K562 (cell line): Measurements from ENCODE around the gene IQUB. TPM values are rescaled to one million over a fixed set of nuclear protein-coding genes. Genes with fewer than 3 reads are reported as not detected.

Source experiments
- BDP1 ChIP-seq: IDR thresholded peaks from 3 replicates; pipeline ENCODE4 v1.6.1; 2011; ENCODE audit not compliant: insufficient read length, insufficient read depth
- CHD1 ChIP-seq: fragments of 200-600 bp; sonication (generic); IDR thresholded peaks from one replicate; pipeline ENCODE4 v1.6.1; 2012; ENCODE audit warnings: mild to moderate bottlenecking, moderate library complexity, low read length, inconsistent platforms
- CHD4 ChIP-seq: fragments of 200-600 bp; sonication (generic); IDR thresholded peaks from 3 replicates; pipeline ENCODE4 v1.6.1; 2012; ENCODE audit warnings: low read depth, mild to moderate bottlenecking, mixed read lengths, low read length, inconsistent platforms; ENCODE audit not compliant: insufficient read depth, insufficient replicate concordance, poor library complexity, severe bottlenecking
- CTCF ChIP-seq, 3 experiments: IDR thresholded peaks in 2 of 3; conservative IDR thresholded peaks in 1 of 3; 2 replicates each; pipeline ENCODE4 v1.5.1; 2011 to 2012; ENCODE audit warnings: low read length in 3 of 3, mild to moderate bottlenecking in 3 of 3, control low read depth in 2 of 3, improper control_type of control experiment in 1 of 3, inconsistent platforms in 1 of 3, low read depth in 1 of 3, mixed read lengths in 1 of 3, moderate library complexity in 1 of 3; ENCODE audit not compliant: insufficient read depth in 2 of 3
- GATA2 ChIP-seq: sonication (generic); formaldehyde crosslinking; IDR thresholded peaks from 2 replicates; pipeline ENCODE4 v1.4.0; 2020; ENCODE audit warnings: mild to moderate bottlenecking, missing genetic modification reagents
- NCOA6 ChIP-seq: fragments of 450-650 bp; IDR thresholded peaks from 2 replicates; pipeline ENCODE4 v1.6.1; 2017; ENCODE audit warnings: mild to moderate bottlenecking
- SIN3B ChIP-seq: fragments of 450-650 bp; IDR thresholded peaks from 2 replicates; pipeline ENCODE4 v1.6.1; 2017; ENCODE audit warnings: low read depth, mild to moderate bottlenecking, moderate library complexity
- WHSC1 ChIP-seq: IDR thresholded peaks from one replicate; pipeline ENCODE4 v1.6.1; 2012; ENCODE audit warnings: low read length, control low read depth, inconsistent platforms
- ZKSCAN1 ChIP-seq: fragments of 150-350 bp; IDR thresholded peaks from 2 replicates; pipeline ENCODE4 v1.6.1; 2016; ENCODE audit warnings: low read depth, low read length
- ZNF282 ChIP-seq: sonication (generic); formaldehyde crosslinking; IDR thresholded peaks from 2 replicates; pipeline ENCODE4 v1.8.1; 2023; ENCODE audit warnings: missing genetic modification reagents
- ZNF431 ChIP-seq: sonication (generic); formaldehyde crosslinking; IDR thresholded peaks from 2 replicates; pipeline ENCODE4 v1.8.0; 2022; ENCODE audit warnings: mild to moderate bottlenecking, missing genetic modification reagents
- ZNF740 ChIP-seq, 3 experiments: fragments of 200-800 bp in 1 of 3; sonication (Bioruptor generic) in 1 of 3; sonication (generic) in 1 of 3; formaldehyde crosslinking in 1 of 3; IDR thresholded peaks; 2 replicates each; pipeline versions ENCODE4 v1.6.1 to v1.8.0; 2016 to 2022; ENCODE audit warnings: mild to moderate bottlenecking in 2 of 3, missing compliant biosample characterization in 2 of 3, missing genetic modification characterization in 2 of 3, missing genetic modification reagents in 1 of 3
- ZNF79 ChIP-seq: fragments of 250-450 bp; sonication (Bioruptor Pico); IDR thresholded peaks from 2 replicates; pipeline ENCODE4 v1.4.0; 2020; ENCODE audit warnings: low read depth, mild to moderate bottlenecking, moderate library complexity
- polyA plus RNA-seq, 8 experiments: library from polyadenylated mRNA; depleted of rRNA in 4 of 8; stranded (reverse) in 5 of 8; unstranded in 3 of 8; fragments of >200 nt; fragmentation: Nextera tagmentation in 2 of 8; fragmentation: Illumina TruSeq in 1 of 8; extraction: Ambion mirVana in 2 of 8; extraction: Trizol in 1 of 8; gene quantifications; 2 replicates each; pipeline versions ENCODE4 v1.2.1 to v1.2.3, GENCODE V29; 2011 to 2014; ENCODE audit warnings: inconsistent platforms in 1 of 8, missing spikeins in 1 of 8
- total RNA-seq, 7 experiments: library from RNA; depleted of rRNA in 6 of 7; stranded (reverse); fragments of >200 nt in 6 of 7; fragmentation: Illumina TruSeq in 2 of 7; extraction: Trizol in 2 of 7; gene quantifications; 2 replicates each; pipeline versions ENCODE4 v1.2.1 to v1.2.3, GENCODE V29; 2011 to 2021; ENCODE audit warnings: low replicate concordance in 1 of 7
- TF ChIP-seq, protein P1 (sequence below): sonication (generic); formaldehyde crosslinking; IDR thresholded peaks from 2 replicates; pipeline ENCODE4 v1.8.1; 2023; ENCODE audit warnings: missing genetic modification reagents, mild to moderate bottlenecking, borderline replicate concordance
- TF ChIP-seq, protein P2 (sequence below): fragments of 250-450 bp; sonication (Bioruptor Pico); IDR thresholded peaks from 2 replicates; pipeline ENCODE4 v1.5.0; 2021
- TF ChIP-seq, protein P3 (sequence below): fragments of 250-450 bp; sonication (Bioruptor Pico); IDR thresholded peaks from 2 replicates; pipeline ENCODE4 v1.4.0; 2020; ENCODE audit warnings: mild to moderate bottlenecking, moderate library complexity, borderline replicate concordance

The IQUB gene
- total and polyA plus RNA-seq, 9 of the 15 experiments (the other 6 are each of a cell fraction or from before 2014, with no cell fraction given) = 0.62 to 2.6 (median 1.4) TPM

DNA sequence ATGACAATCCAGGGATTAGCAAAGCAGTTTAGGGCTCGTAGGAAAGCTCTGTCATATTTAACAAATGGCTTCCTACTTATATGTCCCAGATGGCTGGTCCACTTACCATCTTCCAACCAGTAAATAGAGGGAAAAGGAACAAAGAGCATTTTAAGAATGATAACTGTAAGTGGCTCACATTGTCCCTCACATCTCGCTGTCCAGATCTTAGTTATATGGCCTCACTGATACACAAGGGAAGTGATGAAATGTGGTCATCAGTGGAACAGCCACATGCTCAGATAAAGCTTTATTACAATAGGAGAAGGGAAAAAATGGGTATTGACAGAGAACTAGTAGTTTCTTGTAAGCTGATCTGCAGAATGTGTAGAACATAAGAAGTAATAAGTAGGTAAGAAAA lies 35.8 kb downstream of the IQUB start (continued):
- TF ChIP-seq, protein P1, sequence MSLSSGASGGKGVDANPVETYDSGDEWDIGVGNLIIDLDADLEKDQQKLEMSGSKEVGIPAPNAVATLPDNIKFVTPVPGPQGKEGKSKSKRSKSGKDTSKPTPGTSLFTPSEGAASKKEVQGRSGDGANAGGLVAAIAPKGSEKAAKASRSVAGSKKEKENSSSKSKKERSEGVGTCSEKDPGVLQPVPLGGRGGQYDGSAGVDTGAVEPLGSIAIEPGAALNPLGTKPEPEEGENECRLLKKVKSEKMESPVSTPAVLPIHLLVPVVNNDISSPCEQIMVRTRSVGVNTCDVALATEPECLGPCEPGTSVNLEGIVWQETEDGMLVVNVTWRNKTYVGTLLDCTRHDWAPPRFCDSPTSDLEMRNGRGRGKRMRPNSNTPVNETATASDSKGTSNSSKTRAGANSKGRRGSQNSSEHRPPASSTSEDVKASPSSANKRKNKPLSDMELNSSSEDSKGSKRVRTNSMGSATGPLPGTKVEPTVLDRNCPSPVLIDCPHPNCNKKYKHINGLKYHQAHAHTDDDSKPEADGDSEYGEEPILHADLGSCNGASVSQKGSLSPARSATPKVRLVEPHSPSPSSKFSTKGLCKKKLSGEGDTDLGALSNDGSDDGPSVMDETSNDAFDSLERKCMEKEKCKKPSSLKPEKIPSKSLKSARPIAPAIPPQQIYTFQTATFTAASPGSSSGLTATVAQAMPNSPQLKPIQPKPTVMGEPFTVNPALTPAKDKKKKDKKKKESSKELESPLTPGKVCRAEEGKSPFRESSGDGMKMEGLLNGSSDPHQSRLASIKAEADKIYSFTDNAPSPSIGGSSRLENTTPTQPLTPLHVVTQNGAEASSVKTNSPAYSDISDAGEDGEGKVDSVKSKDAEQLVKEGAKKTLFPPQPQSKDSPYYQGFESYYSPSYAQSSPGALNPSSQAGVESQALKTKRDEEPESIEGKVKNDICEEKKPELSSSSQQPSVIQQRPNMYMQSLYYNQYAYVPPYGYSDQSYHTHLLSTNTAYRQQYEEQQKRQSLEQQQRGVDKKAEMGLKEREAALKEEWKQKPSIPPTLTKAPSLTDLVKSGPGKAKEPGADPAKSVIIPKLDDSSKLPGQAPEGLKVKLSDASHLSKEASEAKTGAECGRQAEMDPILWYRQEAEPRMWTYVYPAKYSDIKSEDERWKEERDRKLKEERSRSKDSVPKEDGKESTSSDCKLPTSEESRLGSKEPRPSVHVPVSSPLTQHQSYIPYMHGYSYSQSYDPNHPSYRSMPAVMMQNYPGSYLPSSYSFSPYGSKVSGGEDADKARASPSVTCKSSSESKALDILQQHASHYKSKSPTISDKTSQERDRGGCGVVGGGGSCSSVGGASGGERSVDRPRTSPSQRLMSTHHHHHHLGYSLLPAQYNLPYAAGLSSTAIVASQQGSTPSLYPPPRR (CRISPR knock-in tag) = no peak
- TF ChIP-seq, protein P2, sequence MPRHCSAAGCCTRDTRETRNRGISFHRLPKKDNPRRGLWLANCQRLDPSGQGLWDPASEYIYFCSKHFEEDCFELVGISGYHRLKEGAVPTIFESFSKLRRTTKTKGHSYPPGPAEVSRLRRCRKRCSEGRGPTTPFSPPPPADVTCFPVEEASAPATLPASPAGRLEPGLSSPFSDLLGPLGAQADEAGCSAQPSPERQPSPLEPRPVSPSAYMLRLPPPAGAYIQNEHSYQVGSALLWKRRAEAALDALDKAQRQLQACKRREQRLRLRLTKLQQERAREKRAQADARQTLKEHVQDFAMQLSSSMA (CRISPR knock-in tag) = no peak
- no peak for TF ChIP-seq BDP1
- TF ChIP-seq CTCF (IDR thresholded peaks at IDR 0.05 in 2 of 3, conservative IDR thresholded peaks at IDR 0.05 in 1 of 3; ENCODE audit: insufficient read depth in 2 of 3, low read depth in 1 of 3, low read length in 3 of 3) = no peak
- TF ChIP-seq ZNF740 (CRISPR knock-in tag; IDR thresholded peaks at IDR 0.05) = no peak
- TF ChIP-seq ZNF740 (tag; IDR thresholded peaks at IDR 0.05) = no peak
- TF ChIP-seq ZNF431 = no peak
- no peak for TF ChIP-seq NCOA6
- TF ChIP-seq SIN3B = no peak
- TF ChIP-seq, protein P3, sequence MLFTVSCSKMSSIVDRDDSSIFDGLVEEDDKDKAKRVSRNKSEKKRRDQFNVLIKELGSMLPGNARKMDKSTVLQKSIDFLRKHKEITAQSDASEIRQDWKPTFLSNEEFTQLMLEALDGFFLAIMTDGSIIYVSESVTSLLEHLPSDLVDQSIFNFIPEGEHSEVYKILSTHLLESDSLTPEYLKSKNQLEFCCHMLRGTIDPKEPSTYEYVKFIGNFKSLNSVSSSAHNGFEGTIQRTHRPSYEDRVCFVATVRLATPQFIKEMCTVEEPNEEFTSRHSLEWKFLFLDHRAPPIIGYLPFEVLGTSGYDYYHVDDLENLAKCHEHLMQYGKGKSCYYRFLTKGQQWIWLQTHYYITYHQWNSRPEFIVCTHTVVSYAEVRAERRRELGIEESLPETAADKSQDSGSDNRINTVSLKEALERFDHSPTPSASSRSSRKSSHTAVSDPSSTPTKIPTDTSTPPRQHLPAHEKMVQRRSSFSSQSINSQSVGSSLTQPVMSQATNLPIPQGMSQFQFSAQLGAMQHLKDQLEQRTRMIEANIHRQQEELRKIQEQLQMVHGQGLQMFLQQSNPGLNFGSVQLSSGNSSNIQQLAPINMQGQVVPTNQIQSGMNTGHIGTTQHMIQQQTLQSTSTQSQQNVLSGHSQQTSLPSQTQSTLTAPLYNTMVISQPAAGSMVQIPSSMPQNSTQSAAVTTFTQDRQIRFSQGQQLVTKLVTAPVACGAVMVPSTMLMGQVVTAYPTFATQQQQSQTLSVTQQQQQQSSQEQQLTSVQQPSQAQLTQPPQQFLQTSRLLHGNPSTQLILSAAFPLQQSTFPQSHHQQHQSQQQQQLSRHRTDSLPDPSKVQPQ (CRISPR knock-in tag) = no peak
- no peak for TF ChIP-seq CHD4
- TF ChIP-seq CHD1 = no peak
- peak; percentile 64 for TF ChIP-seq GATA2 (CRISPR knock-in tag)
- no peak for TF ChIP-seq ZKSCAN1
- TF ChIP-seq WHSC1 = no peak
- no peak for TF ChIP-seq ZNF282 (CRISPR knock-in tag)
- TF ChIP-seq ZNF79 (CRISPR knock-in tag) = 0 out of 2 replicates have a peak, but pooled peaks have one; percentile 14
